K562 (cell line): ENCODE results near the gene JPH4. TPM values are rescaled to one million over a fixed set of nuclear protein-coding genes. Genes with fewer than 3 reads are reported as not detected.

Source experiments
- ATAC-seq: fragments of 200-7000 bp; cut with Tn5 transposase; 3 replicates; pipeline ENCODE4 v1.9.1; 2020; ENCODE audit warnings: moderate library complexity
- Bru-seq: library from RNA; stranded (reverse); fragments of 400-500 nt; gene quantifications from one replicate; lab custom pipeline; 2021; lab: Mats Ljungman, UMichigan
- BruChase-seq, 2 experiments: library from RNA; stranded (reverse); fragments of 400-500 nt; gene quantifications; one replicate each; lab custom pipeline; 2021; lab: Mats Ljungman, UMichigan
- BruUV-seq: library from RNA; stranded (reverse); fragments of 400-500 nt; replicated peaks from 2 replicates; lab custom pipeline; 2021; lab: Mats Ljungman, UMichigan
- CTCF ChIA-PET: fragments of 300-600 bp; formaldehyde crosslinking; extraction: SDS; loops from one replicate; lab custom pipeline; 2021; ENCODE audit warnings: low intra/inter-chr PET ratio; lab: Yijun Ruan, JAX
- POLR2A ChIA-PET: fragments of 300-600, 350-650 bp; sonication (Branson Sonifier 250); formaldehyde crosslinking; extraction: SDS; loops from one replicate; lab custom pipeline; 2021; ENCODE audit warnings: antibody characterized with exemption, inconsistent platforms; lab: Yijun Ruan, JAX
- DNase-seq, 4 experiments: peaks; one replicate each; pipeline versions ENCODE4 v3.0.0 to v3.0.0-alpha.2; 2011 to 2018; ENCODE audit warnings: low spot score in 3 of 4, mixed read lengths in 3 of 4; ENCODE audit errors: extremely low read depth in 1 of 4
- FAIRE-seq: peaks from 2 replicates; lab custom pipeline; 2011; peaks lifted over from hg19 to GRCh38; lab: Jason Lieb, UNC
- H2AFZ ChIP-seq: 2 replicates; pipeline ENCODE4 v1.6.0; 2011; ENCODE audit warnings: low read depth, low read length, control low read depth, inconsistent platforms
- H3K27ac ChIP-seq: fragments of 200-600 bp; 3 replicates; pipeline ENCODE4 v1.8.0; 2011; ENCODE audit warnings: low read depth, mild to moderate bottlenecking, control low read depth, inconsistent platforms, low read length, moderate library complexity, mixed read lengths; ENCODE audit errors: extremely low read depth
- H3K27me3 ChIP-seq, 2 experiments: fragments of 300-600 bp in 1 of 2; 2 replicates in 1 of 2; 3 replicates in 1 of 2; pipeline versions ENCODE4 v1.6.0 to v1.8.0; 2011; ENCODE audit warnings: inconsistent platforms in 2 of 2, low read length in 2 of 2, mild to moderate bottlenecking in 1 of 2, mixed read lengths in 1 of 2, moderate library complexity in 1 of 2; ENCODE audit not compliant: control insufficient read depth in 2 of 2, insufficient read depth in 2 of 2
- H3K36me3 ChIP-seq: fragments of 300-600 bp; 3 replicates; pipeline ENCODE4 v1.8.0; 2011; ENCODE audit warnings: mild to moderate bottlenecking, low read length, inconsistent platforms; ENCODE audit not compliant: control insufficient read depth, insufficient read depth
- H3K4me1 ChIP-seq, 2 experiments: fragments of 200-600 bp in 1 of 2; replicated peaks in 1 of 2; 2 replicates in 1 of 2; 3 replicates in 1 of 2; pipeline versions ENCODE4 v1.5.1 to v1.8.0; 2011; ENCODE audit warnings: inconsistent platforms in 2 of 2, low read length in 2 of 2, mild to moderate bottlenecking in 1 of 2, mixed read lengths in 1 of 2, moderate library complexity in 1 of 2; ENCODE audit not compliant: control insufficient read depth in 2 of 2, insufficient read depth in 2 of 2
- H3K4me2 ChIP-seq: 2 replicates; pipeline ENCODE4 v1.6.1; 2011; ENCODE audit warnings: low read length, control low read depth, inconsistent platforms, mixed read lengths; ENCODE audit not compliant: insufficient read depth
- H3K4me3 ChIP-seq: fragments of 200-600 bp; sonication (generic), shearing (Covaris generic); 2 replicates; pipeline ENCODE4 v1.5.1; 2016; ENCODE audit warnings: control low read depth, inconsistent platforms
- H3K79me2 ChIP-seq: fragments of 200-600 bp; 3 replicates; pipeline ENCODE4 v1.8.0; 2011; ENCODE audit warnings: low read length, inconsistent platforms; ENCODE audit not compliant: control insufficient read depth, insufficient read depth
- H3K9ac ChIP-seq, 2 experiments: 2 replicates each; pipeline versions ENCODE4 v1.6.0 to v1.6.1; 2011; ENCODE audit warnings: low read depth in 2 of 2, low read length in 2 of 2, control low read depth in 1 of 2, inconsistent platforms in 1 of 2, mild to moderate bottlenecking in 1 of 2, mixed read lengths in 1 of 2; ENCODE audit not compliant: insufficient read depth in 1 of 2
- H3K9me1 ChIP-seq: one replicate; pipeline ENCODE4 v1.6.0; 2011; ENCODE audit warnings: inconsistent platforms, mild to moderate bottlenecking, low read length, moderate library complexity; ENCODE audit not compliant: control insufficient read depth, insufficient read depth
- H3K9me3 ChIP-seq: replicated peaks from 2 replicates; pipeline ENCODE4 v1.5.1; 2011; ENCODE audit warnings: low read depth, low read length, inconsistent platforms; ENCODE audit not compliant: control insufficient read depth, insufficient read depth
- H4K20me1 ChIP-seq: replicated peaks from 2 replicates; pipeline ENCODE4 v1.6.1; 2011; ENCODE audit warnings: low read length, inconsistent platforms, mixed read lengths; ENCODE audit not compliant: control insufficient read depth, insufficient read depth
- AFF4 ChIP-seq: sonication (generic); formaldehyde crosslinking; IDR thresholded peaks from 2 replicates; pipeline ENCODE4 v1.8.0; 2023; ENCODE audit warnings: mild to moderate bottlenecking, missing genetic modification reagents
- ETV1 ChIP-seq: fragments of 450-650 bp; conservative IDR thresholded peaks from 2 replicates; pipeline ENCODE4 v1.6.1; 2016; ENCODE audit warnings: missing genetic modification characterization, control low read depth, low read depth, missing compliant biosample characterization
- HMG20B ChIP-seq: fragments of 250-450 bp; sonication (Bioruptor Pico); IDR thresholded peaks from 2 replicates; pipeline ENCODE4 v1.5.0; 2021; ENCODE audit warnings: mild to moderate bottlenecking
- IRF9 ChIP-seq: fragments of 450-650 bp; IDR thresholded peaks from 2 replicates; pipeline ENCODE4 v1.6.1; 2016; ENCODE audit warnings: missing biosample characterization, missing genetic modification characterization
- U2AF1 ChIP-seq: fragments of 200-400 bp; formaldehyde crosslinking; optimal IDR thresholded peaks from 2 replicates; pipeline ENCODE3; 2017; ENCODE audit warnings: mild to moderate bottlenecking, low read depth, low read length, moderate library complexity
- WGBS: fragments of 100-300 bp; shearing (Covaris generic); methylation state at CpG from one replicate; pipeline ENCODE4 v1.1.6; 2016; ENCODE audit warnings: low coverage, mixed read lengths; ENCODE audit not compliant: insufficient coverage; ENCODE audit errors: missing lambda C conversion rate; 5-methylcytosine and 5-hydroxymethylcytosine counted together
- in situ Hi-C: fragments of 300-500 bp; cut with MboI; formaldehyde crosslinking; loops from 4 replicates; pipeline ENCODE4 v1.15.0; 2018; ENCODE audit warnings: inconsistent platforms, mixed read lengths
- intact Hi-C: fragments of 100-400 bp; cut with micrococcal nuclease; formaldehyde crosslinking; loops from 2 replicates; pipeline ENCODE4 v1.14.2; 2022
- long read RNA-seq, 3 experiments: library from polyadenylated mRNA in 2 of 3; library from RNA in 1 of 3; unstranded in 2 of 3; stranded (forward) in 1 of 3; transcript quantifications; one replicate each; pipeline ENCODE4 v2.0.0, GENCODE V29; 2019 to 2022
- polyA minus RNA-seq, 3 experiments: library from RNA; depleted of rRNA, polyadenylated mRNA; stranded (reverse); fragments of >200 nt; gene quantifications; 2 replicates each; pipeline ENCODE4 v1.2.3, GENCODE V29; 2011
- polyA plus RNA-seq, 8 experiments: library from polyadenylated mRNA; depleted of rRNA in 4 of 8; stranded (reverse) in 5 of 8; unstranded in 3 of 8; fragments of >200 nt; fragmentation: Nextera tagmentation in 2 of 8; fragmentation: Illumina TruSeq in 1 of 8; extraction: Ambion mirVana in 2 of 8; extraction: Trizol in 1 of 8; gene quantifications; 2 replicates each; pipeline versions ENCODE4 v1.2.1 to v1.2.3, GENCODE V29; 2011 to 2014; ENCODE audit warnings: inconsistent platforms in 1 of 8, missing spikeins in 1 of 8
- total RNA-seq, 7 experiments: library from RNA; depleted of rRNA in 6 of 7; stranded (reverse); fragments of >200 nt in 6 of 7; fragmentation: Illumina TruSeq in 2 of 7; extraction: Trizol in 2 of 7; gene quantifications; 2 replicates each; pipeline versions ENCODE4 v1.2.1 to v1.2.3, GENCODE V29; 2011 to 2021; ENCODE audit warnings: low replicate concordance in 1 of 7

The JPH4 gene
- not detected in 2 replicates for total RNA-seq (2011; cell fraction: chromatin; rRNA removed; ENCODE audit: low replicate concordance)
- total RNA-seq (2011; cell fraction: nucleolus; rRNA removed): not detected in 2 replicates
- 0.23 TPM in 1 of 2 replicates, not detected in the other for total RNA-seq (2011; cell fraction: nucleoplasm; rRNA removed)
- 0.04 TPM in 1 of 2 replicates, not detected in the other for total RNA-seq (2014; rRNA removed)
- not detected in 2 replicates for total RNA-seq (2014; rRNA removed; fragmentation: Illumina TruSeq; extraction: Trizol)
- 0.04 TPM in 1 of 2 replicates, not detected in the other for total RNA-seq (2015; rRNA removed; fragmentation: Illumina TruSeq; extraction: Trizol)
- total RNA-seq (2021): 0.13 TPM in 2 replicates
- not detected in 2 replicates for polyA plus RNA-seq (2011; rRNA removed)
- polyA plus RNA-seq (2011; cell fraction: cytosol; rRNA removed): 0.01 TPM in 1 of 2 replicates, not detected in the other
- polyA plus RNA-seq (2011; cell fraction: nucleus; rRNA removed): 0.07 TPM in 1 of 2 replicates, not detected in the other
- 0.12 and 0.24 TPM in 2 replicates for polyA plus RNA-seq (2012)
- 0.04 and 0.07 TPM in 2 replicates for polyA plus RNA-seq (2014; fragmentation: Illumina TruSeq; extraction: Trizol)
- under 1 TPM in 1 of 2 experiments, not detected in 1; 0.06 TPM for polyA plus RNA-seq (2014; fragmentation: Nextera tagmentation; extraction: Ambion mirVana)
- 0.07 TPM in 1 of 2 replicates, not detected in the other for polyA plus RNA-seq (2014; rRNA removed)
- polyA minus RNA-seq (2011; rRNA and poly(A)+ RNA removed): not detected in 2 replicates
- not detected in 2 replicates for polyA minus RNA-seq (2011; cell fraction: cytosol; rRNA and poly(A)+ RNA removed)
- polyA minus RNA-seq (2011; cell fraction: nucleus; rRNA and poly(A)+ RNA removed): not detected in 2 replicates
- percentile 8 among the genes with signal in this experiment for Bru-seq, nascent RNA
- BruChase-seq, experiment 1, labeled RNA remaining after a 2-hour chase: percentile 7 among the genes with signal in this experiment
- BruChase-seq, experiment 2, labeled RNA remaining after a 6-hour chase: percentile 8 among the genes with signal in this experiment
- long read RNA-seq, experiment 1: 0 reads
- long read RNA-seq, experiment 2: 0 reads
- long read RNA-seq, experiment 3: 0 reads

- Histone ChIP-seq H3K9me3 (no peaks in the 10 kb centered on the region), H3K4me2 (no peak within 1 kb of the TSS), H3K4me3 (no peak within 1 kb of the TSS), H3K9ac (no peak within 1 kb of the TSS), H2AFZ (no peak within 1 kb of the TSS), H4K20me1 (no peaks in the 10 kb centered on the region), H3K4me1 (peaks cover 0 to 7% of the 10 kb centered on the region in 2 experiments; a peak in 3 of 5 replicates), H3K27ac (no peak within 1 kb of the TSS), H3K79me2 (no peaks in the 10 kb centered on the region), H3K9me1 (no peaks in the 10 kb centered on the region), H3K36me3 (no peaks in the 10 kb centered on the region), H3K27me3 (no peaks in the 10 kb centered on the region)
- peak; percentile 53 for ATAC-seq
- POLR2A ChIA-PET: no interaction called here
- in situ Hi-C loops (no loop called here), intact Hi-C loops (no loop called here)
- CTCF ChIA-PET: interaction anchor here (0.6 kb wide), 1 partner anchor 20 kb away, joined by 3 read pairs; no protein-coding TSS in a partner anchor
- WGBS: 0% methylated on average over 1 of the region's 18 CpGs
- no peak for FAIRE-seq
- no TSS peak for BruUV-seq
- DNase-seq: peak in 2 of 4 experiments; percentile 27 to 28
- TF ChIP-seq IRF9 (no peak), ETV1 (tag) (peak; percentile 46; the same call in 1 of the 2 replicates), U2AF1 (no peak), AFF4 (no peak), HMG20B (no peak)
Observed at GRCh38 chr14:23578560-23579310, at the start of gene JPH4. Gene JPH4, minus strand, starts transcription at chr14:23578790. Its CDS starts 1,337 bp downstream, at chr14:23577453.
